Measurements from ENCODE around the gene ARL2BP. TPM values are rescaled to one million over a fixed set of nuclear protein-coding genes. Genes with fewer than 3 reads are reported as not detected.

The ARL2BP gene
- total RNA-seq, 2 experiments from 2014 or later = 34.9 to 37.9 TPM

DNA sequence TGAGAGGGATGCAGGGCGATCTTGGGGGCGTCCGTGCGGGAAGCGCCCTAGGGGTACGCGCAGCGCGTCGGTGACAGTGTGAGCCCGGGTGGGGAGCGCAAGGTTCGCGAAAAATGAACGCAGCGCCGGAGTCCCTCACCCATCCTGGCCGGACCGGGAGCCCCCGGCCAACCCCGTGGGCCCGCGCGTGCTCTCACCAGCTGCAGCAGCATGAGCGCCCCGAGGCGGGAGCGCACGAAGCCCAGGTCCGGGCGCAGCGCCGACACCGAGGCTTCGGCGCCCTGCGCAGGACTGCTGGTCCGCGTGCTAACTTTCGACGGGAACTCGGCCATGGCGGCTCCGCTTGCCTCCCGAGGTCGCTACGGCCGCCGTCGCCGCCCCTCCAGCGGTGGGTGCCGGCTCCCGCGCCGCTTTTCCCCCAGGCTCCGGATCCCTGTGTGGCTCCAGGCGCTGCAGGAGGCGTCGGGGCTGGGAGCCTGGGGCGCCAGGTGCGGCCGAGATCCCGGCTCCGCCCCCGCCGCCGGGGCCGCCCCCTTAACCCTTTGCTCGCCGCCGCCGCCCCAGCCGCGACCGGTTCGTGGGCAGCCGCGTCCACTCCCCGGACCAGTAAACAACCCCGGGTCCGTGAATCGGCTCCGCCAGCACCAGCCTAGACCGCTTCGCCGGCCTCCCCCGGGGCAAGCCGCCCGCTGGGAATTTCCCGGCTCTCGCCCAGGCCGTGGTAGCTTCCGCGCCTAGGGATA is 39.3 kb downstream of the ARL2BP start, which contains the start of gene PLLP:
TSS of gene PLLP (minus strand) at position 464 of the 743 bp plus-strand sequence. CDS start at position 332, 132 bp downstream.
- DNase-seq (peak; percentile 69), ATAC-seq (ENCODE audit: low read depth) (peak; percentile 66)
- POLR2A ChIA-PET = no interaction called here
- Mint-ChIP-seq H3K4me1 (peaks cover 9% of the 10 kb centered on the region), H3K36me3 (no peaks in the 10 kb centered on the region), H3K9me3 (no peaks in the 10 kb centered on the region), H3K4me3 (peak within 1 kb of the TSS; percentile 71), H3K27ac (no peak within 1 kb of the TSS), H3K27me3 (peaks cover 37% of the 10 kb centered on the region)

DNA sequence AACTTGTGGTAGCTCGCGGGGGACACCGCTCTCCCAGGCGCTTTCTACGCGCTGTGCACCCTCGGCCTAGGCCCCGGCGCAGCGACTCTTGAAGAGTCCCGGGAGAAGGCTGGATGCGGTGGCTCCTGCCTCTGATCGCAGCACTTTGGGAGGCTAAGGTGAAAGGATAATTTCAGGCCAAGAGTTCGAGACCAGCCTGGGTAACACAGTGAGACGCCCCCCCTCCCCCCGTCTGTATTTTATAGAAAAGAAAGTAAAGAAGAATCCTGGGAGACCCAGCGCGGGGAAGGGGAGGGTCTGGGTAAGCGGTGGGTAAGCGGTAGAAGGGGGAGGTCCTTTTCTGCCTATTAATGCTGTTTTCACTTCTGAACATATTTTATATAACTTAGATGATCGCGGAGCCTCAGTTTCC is 39.9 kb downstream of the ARL2BP start:
- Mint-ChIP-seq H3K27me3 (peaks cover 37% of the 10 kb centered on the region), H3K27ac (no peak overlapping the region), H3K9me3 (no peaks in the 10 kb centered on the region), H3K4me1 (peaks cover 11% of the 10 kb centered on the region), H3K36me3 (no peaks in the 10 kb centered on the region), H3K4me3 (peak overlapping the region; percentile 66)
- DNase-seq (no peak), ATAC-seq (ENCODE audit: low read depth) (no peak)
- POLR2A ChIA-PET = no interaction called here

DNA sequence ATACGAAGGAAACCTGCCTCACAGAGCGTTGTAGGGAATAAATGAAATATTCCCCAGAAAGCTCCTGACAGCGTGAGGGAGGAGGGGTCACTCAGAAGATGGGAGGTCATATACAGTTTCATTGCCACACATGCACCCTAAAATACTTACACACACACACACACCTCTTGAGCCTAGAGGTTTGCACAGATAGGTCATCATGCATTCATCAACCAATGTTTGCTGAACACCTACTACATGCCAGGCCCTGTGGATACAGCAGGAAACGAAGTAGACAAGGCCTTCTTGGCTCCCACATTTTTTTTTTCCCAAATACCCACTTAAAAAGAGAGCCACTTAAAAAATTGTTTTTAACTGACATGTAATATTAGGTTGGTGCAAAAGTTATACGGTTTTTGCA is 40.3 kb downstream of the ARL2BP start:
- POLR2A ChIA-PET = no interaction called here
- ATAC-seq (ENCODE audit: low read depth) = no peak
- no peaks in the 10 kb centered on the region for H3K36me3 Mint-ChIP-seq
- H3K4me1 Mint-ChIP-seq = peaks cover 15% of the 10 kb centered on the region
- H3K27ac Mint-ChIP-seq = no peak overlapping the region
- no peak for DNase-seq
- peak overlapping the region; percentile 17 for H3K4me3 Mint-ChIP-seq
- H3K27me3 Mint-ChIP-seq = peaks cover 37% of the 10 kb centered on the region
- no peaks in the 10 kb centered on the region for H3K9me3 Mint-ChIP-seq

DNA sequence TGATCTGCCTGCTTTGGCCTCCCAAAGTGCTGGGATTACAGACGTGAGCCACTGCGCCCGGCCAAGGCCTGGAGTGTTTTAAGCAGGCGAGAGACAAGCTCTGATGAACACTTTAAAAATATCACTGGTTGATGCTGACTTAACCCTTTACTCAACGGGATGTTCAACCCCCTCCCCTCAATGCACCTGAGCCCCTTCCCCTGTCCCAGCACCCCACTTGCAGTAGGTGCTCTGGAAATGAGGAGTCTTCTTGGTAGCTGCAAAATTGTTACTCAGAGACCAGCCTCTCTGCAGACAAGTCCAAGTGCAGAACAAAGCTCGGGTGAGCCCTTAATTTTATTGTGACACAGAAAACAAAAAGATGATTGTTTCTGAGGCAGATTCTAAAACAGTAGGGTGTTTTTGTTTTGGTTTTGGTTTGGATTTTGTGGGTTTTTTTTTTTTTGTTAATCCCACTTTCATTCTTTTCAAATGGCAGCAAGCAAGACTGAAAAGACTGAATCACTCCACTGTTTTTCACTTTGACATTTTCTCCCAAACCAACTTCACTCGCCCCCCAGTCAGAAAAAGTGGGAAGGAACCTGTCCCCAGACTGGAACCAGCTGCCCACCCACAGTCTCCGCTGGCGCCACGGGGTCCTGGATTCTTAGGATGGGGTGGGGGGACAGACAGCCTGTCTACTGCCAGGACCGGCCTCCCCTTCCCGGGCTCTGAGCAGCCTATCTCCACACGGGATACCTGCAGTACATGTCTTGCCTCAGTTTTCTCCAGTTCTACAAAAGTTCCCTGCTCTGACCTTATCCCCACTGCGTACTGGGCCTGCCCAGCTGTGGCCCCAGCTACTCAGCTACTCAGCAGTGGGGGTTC is 44.6 kb downstream of the ARL2BP start:
- ATAC-seq (ENCODE audit: low read depth) (no peak), DNase-seq (no peak)
- Mint-ChIP-seq H3K4me1 (peaks cover 13% of the 10 kb centered on the region), H3K27me3 (peaks cover 16% of the 10 kb centered on the region), H3K36me3 (no peaks in the 10 kb centered on the region), H3K9me3 (no peaks in the 10 kb centered on the region), H3K4me3 (no peak overlapping the region), H3K27ac (peak overlapping the region; percentile 25)
- POLR2A ChIA-PET = interaction anchor here (0.7 to 1.2 kb wide), 2 partner anchors 11 to 157 kb away, joined by 3 read pairs; no protein-coding TSS in a partner anchor

DNA sequence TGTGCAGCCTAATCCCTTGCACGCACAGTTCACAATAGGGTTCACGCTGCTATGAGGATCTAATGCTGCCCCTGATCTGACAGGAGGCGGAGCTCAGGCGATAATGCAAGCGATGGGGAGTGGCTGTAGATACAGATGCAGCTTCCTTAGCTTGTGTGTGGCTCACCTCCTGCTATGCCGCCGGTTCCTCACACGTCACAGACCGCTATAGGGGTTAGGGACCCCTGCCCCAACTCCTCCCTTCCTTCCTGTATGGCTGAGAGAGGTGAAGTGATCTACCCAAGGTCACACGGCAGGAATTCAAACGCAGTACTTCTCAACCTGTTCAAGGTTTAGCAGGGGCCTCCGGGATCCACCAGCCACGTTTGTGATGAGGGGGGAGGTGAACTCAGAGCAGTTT is 52.8 kb downstream of the ARL2BP start:
- peak overlapping the region; percentile 90 for H3K27ac Mint-ChIP-seq
- peak; percentile 2 for ATAC-seq (ENCODE audit: low read depth)

DNA sequence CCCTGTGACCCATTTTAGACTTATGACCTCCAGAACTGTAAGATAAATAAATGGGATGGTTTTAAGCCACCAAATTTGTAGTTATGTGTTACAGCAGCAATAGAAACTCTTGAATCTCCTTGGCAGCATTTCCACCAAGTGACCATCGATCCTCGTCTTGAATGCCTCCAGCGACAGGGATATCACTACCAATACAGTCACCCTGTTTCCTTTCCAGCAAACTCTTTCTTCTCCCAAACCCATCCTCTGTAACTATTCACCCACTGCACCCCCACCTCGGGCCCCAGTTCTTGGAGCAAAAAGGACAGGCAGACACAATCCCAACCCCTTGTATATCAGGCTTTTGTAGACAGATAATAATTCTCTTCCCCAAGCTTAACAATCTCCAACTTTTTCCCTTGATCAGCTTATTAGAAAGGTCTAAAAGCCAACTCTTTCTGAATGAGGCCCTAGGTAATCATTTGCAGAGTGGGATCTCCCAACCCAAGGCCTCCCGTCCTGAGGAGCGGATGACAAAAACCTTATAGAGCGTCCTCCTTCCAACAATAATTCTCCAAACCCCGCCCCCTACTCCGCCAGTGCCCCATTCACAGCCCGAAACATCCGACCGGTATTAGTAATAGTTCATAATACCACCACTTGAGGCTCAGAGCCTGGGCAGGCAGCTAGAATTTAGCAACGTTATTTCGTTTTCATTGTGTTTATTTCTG is 54.1 kb downstream of the ARL2BP start:
- H3K4me1 Mint-ChIP-seq = peaks cover 17% of the 10 kb centered on the region
- no peak for DNase-seq
- H3K9me3 Mint-ChIP-seq = no peaks in the 10 kb centered on the region
- H3K36me3 Mint-ChIP-seq = no peaks in the 10 kb centered on the region
- peak; percentile 0 for ATAC-seq (ENCODE audit: low read depth)
- H3K27me3 Mint-ChIP-seq = no peaks in the 10 kb centered on the region
- no peak overlapping the region for H3K27ac Mint-ChIP-seq
- POLR2A ChIA-PET = interaction anchor here (0.6 to 3.5 kb wide), 4 partner anchors 19 to 148 kb away, joined by 3 to 25 read pairs (median 8); partner anchors contain the start of genes ARL2BP, CIAPIN1 and COQ9
- no peak overlapping the region for H3K4me3 Mint-ChIP-seq

More for the DNA sequence above, 52.8 kb downstream of the ARL2BP start:
- peak; percentile 51 for DNase-seq
- Mint-ChIP-seq H3K36me3 (no peaks in the 10 kb centered on the region), H3K4me1 (peaks cover 10% of the 10 kb centered on the region), H3K27me3 (no peaks in the 10 kb centered on the region), H3K9me3 (no peaks in the 10 kb centered on the region), H3K4me3 (no peak overlapping the region)
- POLR2A ChIA-PET = no interaction called here

DNA sequence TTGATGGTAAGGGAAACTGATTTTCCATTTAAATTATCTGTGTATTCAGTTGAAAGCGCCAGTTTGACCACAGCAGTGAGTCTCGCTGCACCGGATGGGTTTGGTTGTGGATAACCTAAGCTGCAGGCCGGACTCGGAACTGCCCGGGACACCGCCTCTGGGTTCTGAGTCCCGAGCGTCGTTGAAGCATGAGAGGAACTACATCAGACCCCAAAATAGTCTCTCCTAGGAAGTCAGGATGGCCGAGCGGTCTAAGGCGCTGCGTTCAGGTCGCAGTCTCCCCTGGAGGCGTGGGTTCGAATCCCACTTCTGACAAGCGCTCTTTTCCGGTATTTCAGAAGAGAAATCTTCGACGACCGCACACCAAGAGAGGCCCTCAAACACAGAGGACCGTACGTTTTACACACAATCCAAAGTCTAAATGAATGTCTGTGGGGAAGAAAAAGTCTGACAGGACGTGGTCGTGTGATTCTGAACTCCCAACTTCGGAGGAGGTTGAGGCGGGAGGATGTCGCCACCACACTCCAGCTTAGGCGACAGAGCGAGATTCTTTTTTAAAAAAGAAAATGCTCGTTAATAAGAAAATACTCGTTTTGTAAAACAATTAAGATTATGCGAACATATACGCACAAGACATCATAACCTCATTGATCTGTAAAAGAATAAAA is 54.8 kb downstream of the ARL2BP start:
- POLR2A ChIA-PET = interaction anchor here (0.6 to 3.5 kb wide), 7 partner anchors 14 to 220 kb away, joined by 3 to 25 read pairs (median 4); partner anchors contain the start of genes ARL2BP, CIAPIN1, COQ9 and PSME3IP1
- Mint-ChIP-seq H3K27me3 (no peaks in the 10 kb centered on the region), H3K4me3 (no peak overlapping the region), H3K9me3 (no peaks in the 10 kb centered on the region), H3K4me1 (peaks cover 19% of the 10 kb centered on the region), H3K36me3 (no peaks in the 10 kb centered on the region), H3K27ac (no peak overlapping the region)
- ATAC-seq (ENCODE audit: low read depth) = peak; percentile 55
- peak; percentile 83 for DNase-seq

DNA sequence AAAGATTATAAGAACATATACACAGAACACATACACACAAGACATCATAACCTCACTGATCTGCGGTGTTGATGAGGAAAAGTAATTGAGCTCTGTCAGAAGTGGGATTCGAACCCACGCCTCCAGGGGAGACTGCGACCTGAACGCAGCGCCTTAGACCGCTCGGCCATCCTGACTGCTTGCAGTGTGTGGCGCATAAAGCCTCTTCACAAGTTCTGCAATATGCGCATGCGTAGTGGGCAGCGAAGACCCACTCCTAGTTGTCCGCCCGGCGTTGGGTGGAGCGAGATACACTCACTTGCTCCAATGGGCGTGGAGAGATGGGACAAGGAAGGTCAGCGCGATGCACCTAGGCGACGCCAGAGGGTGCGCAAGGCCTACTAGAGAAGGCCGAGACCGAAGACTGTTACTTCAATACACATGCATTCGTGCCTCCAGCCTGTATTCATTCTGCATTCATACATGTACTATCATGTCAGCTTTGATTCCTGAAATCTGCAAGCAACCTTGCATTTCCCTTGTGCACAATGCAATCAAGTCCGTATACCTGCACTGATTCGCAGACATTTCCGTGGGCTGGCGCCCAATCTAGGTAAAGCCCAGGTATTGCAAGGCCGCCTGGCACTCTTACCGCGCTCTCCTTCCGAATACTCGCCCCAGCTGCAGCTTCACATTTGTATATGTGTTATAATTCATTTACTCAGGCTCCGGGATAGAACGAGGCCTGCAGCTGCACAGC is 55.5 kb downstream of the ARL2BP start:
- POLR2A ChIA-PET = interaction anchor here (0.6 to 3.5 kb wide), 7 partner anchors 14 to 220 kb away, joined by 3 to 25 read pairs (median 4); partner anchors contain the start of genes ARL2BP, CIAPIN1, COQ9 and PSME3IP1
- no peaks in the 10 kb centered on the region for H3K36me3 Mint-ChIP-seq

DNA sequence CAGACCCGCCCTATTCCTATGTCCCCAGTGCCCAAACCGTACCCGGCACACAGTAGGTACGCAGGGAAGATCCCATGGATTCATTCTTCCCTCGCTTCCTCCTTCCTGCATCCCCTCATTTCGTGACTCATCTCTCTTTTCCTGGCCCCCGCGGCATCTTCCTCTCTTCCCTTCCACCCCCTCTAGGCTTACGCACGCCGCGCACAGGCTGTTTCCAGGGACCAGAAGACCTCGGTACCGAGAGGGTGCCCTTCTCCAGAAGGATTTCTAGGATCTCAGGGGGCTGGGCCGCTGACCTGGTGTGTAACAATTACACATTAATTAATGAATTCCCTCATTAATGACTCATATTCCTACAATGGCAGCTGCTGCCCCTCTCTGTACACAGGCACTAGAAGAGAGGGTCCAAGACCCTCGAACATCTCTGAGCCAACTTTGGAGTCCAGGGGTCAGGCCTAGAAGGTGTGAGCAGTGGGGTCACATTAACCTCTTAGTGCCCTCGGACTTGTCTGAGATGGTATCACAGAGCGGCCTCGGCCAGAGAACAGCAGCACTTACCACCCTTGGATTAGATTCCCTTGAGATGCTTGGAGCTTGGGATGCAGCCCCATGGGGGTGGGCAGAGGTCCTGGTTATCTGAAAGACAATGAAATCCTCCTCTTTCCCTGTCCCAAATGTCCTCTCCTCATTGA is 56.2 kb downstream of the ARL2BP start:
- no peaks in the 10 kb centered on the region for H3K27me3 Mint-ChIP-seq
- no peak overlapping the region for H3K4me3 Mint-ChIP-seq
- POLR2A ChIA-PET = interaction anchor here (1.3 to 3.5 kb wide), 2 partner anchors 117 to 219 kb away, joined by 3 to 25 read pairs; no protein-coding TSS in a partner anchor
- DNase-seq = no peak
- no peak for ATAC-seq (ENCODE audit: low read depth)
- H3K4me1 Mint-ChIP-seq = peaks cover 19% of the 10 kb centered on the region
- H3K9me3 Mint-ChIP-seq = no peaks in the 10 kb centered on the region
- H3K36me3 Mint-ChIP-seq = no peaks in the 10 kb centered on the region
- H3K27ac Mint-ChIP-seq = peak overlapping the region; percentile 23

More for the DNA sequence above, 55.5 kb downstream of the ARL2BP start:
- ATAC-seq (ENCODE audit: low read depth) (peak; percentile 88), DNase-seq (peak; percentile 100)
- Mint-ChIP-seq H3K27me3 (no peaks in the 10 kb centered on the region), H3K27ac (no peak overlapping the region), H3K9me3 (no peaks in the 10 kb centered on the region), H3K4me1 (peaks cover 19% of the 10 kb centered on the region), H3K4me3 (no peak overlapping the region)

Measured in activated naive CD8-positive, alpha-beta T cell treated with anti-CD3 and anti-CD28 coated beads, Interleukin-2, amount 10 ng/mL, durations not matched to agents 7 days and 5 days (primary cell).